MCF 10A (cell line): Measurements from ENCODE around the gene TMEM185B. TPM values are rescaled to one million over a fixed set of nuclear protein-coding genes. Genes with fewer than 3 reads are reported as not detected.

ENCODE experiments used
- BruUV-seq: library from RNA; stranded (reverse); fragments of 400-500 nt; replicated peaks from 2 replicates; lab custom pipeline; 2021; lab: Mats Ljungman, UMichigan
- CTCF ChIA-PET: fragments of 300-600 bp; sonication (Branson Sonifier 250); formaldehyde crosslinking; extraction: SDS; loops from one replicate; lab custom pipeline; 2021; ENCODE audit warnings: antibody characterized with exemption, inconsistent platforms; lab: Yijun Ruan, JAX
- POLR2A ChIA-PET: fragments of 300-600, 350-650 bp; sonication (Branson Sonifier 250); formaldehyde crosslinking; extraction: SDS; loops from one replicate; lab custom pipeline; 2020; ENCODE audit warnings: antibody characterized with exemption, inconsistent platforms; lab: Yijun Ruan, JAX
- DNase-seq: peaks from one replicate; pipeline ENCODE4 v3.0.0-alpha.2; 2018; ENCODE audit not compliant: unreplicated experiment
- H3K27ac Mint-ChIP-seq: one replicate; pipeline ENCODE4 v1.8.0; 2022; ENCODE audit warnings: mild to moderate bottlenecking, low read depth, mixed read lengths; ENCODE audit not compliant: unreplicated experiment
- H3K27me3 Mint-ChIP-seq: one replicate; pipeline ENCODE4 v1.8.0; 2022; ENCODE audit warnings: mixed read lengths; ENCODE audit not compliant: insufficient read depth, unreplicated experiment
- H3K36me3 Mint-ChIP-seq: one replicate; pipeline ENCODE4 v1.8.0; 2022; ENCODE audit warnings: mild to moderate bottlenecking, moderate library complexity, mixed read lengths; ENCODE audit not compliant: insufficient read depth, unreplicated experiment
- H3K4me1 Mint-ChIP-seq: one replicate; pipeline ENCODE4 v1.8.0; 2022; ENCODE audit warnings: mixed read lengths; ENCODE audit not compliant: insufficient read depth, unreplicated experiment
- H3K4me3 Mint-ChIP-seq: one replicate; pipeline ENCODE4 v1.8.0; 2022; ENCODE audit warnings: mild to moderate bottlenecking, moderate library complexity, mixed read lengths; ENCODE audit not compliant: unreplicated experiment
- H3K9me3 Mint-ChIP-seq: one replicate; pipeline ENCODE4 v1.8.0; 2022; ENCODE audit warnings: mixed read lengths; ENCODE audit not compliant: unreplicated experiment
- CTCF ChIP-seq: fragments of 200-600 bp; IDR thresholded peaks from one replicate; pipeline ENCODE4 v1.8.0; 2022; ENCODE audit warnings: antibody characterized with exemption, mild to moderate bottlenecking; ENCODE audit not compliant: unreplicated experiment
- intact Hi-C: fragments of 100-400 bp; cut with micrococcal nuclease; formaldehyde crosslinking; loops from 2 replicates; pipeline ENCODE4 v1.14.1; 2022
- total RNA-seq: library from RNA; stranded (reverse); gene quantifications from 2 replicates; pipeline ENCODE4 v1.2.3, GENCODE V29; 2022

The TMEM185B gene
- total RNA-seq, 1 experiment from 2014 or later: 40.9 TPM

- BruUV-seq: no TSS peak
- Mint-ChIP-seq H3K4me3 (peak overlapping the region; percentile 72), H3K9me3 (no peaks in the 10 kb centered on the region), H3K27ac (no peak overlapping the region), H3K4me1 (peaks cover 16% of the 10 kb centered on the region), H3K36me3 (peaks cover 14% of the 10 kb centered on the region), H3K27me3 (no peaks in the 10 kb centered on the region)
- DNase-seq: no peak
- ChIA-PET CTCF (interaction anchor here (0.7 to 1.1 kb wide), 3 partner anchors 81 to 534 kb away, joined by 3 to 4 read pairs (median 3); no protein-coding TSS in a partner anchor), POLR2A (interaction anchor here (0.6 kb wide), 1 partner anchor 49 kb away, joined by 4 read pairs; no protein-coding TSS in a partner anchor)
- TF ChIP-seq CTCF: no peak
- intact Hi-C loops: no loop called here
These were observed 1.7 kb upstream of the TMEM185B start for GRCh38 chr2:120224735-120225548.

DNA sequence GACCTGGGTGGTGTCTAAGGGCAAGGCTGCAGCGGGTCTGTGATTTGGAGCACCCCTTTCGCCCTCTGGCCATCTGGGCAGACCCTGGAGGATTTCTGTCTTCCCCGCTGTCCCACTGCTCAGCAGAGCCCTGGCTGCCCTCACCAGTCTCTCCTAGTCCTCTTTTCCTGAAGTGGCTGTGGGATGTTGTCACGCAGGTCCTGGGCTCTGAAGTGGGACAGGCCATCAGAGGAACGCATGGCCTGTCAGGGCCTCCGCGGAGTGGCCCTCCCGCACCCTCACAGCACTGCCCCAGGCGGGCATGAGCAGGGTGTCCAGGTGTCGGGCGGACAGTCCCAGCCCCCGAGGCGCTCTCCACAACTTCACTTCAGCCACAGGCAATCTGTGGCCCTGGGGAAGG is 1.1 kb upstream of the TMEM185B start:
- Mint-ChIP-seq H3K4me3 (peak overlapping the region; percentile 72), H3K9me3 (no peaks in the 10 kb centered on the region), H3K27me3 (no peaks in the 10 kb centered on the region), H3K4me1 (peaks cover 16% of the 10 kb centered on the region), H3K36me3 (peaks cover 15% of the 10 kb centered on the region), H3K27ac (no peak overlapping the region)
- no TSS peak for BruUV-seq
- ChIA-PET CTCF (interaction anchor here (1.1 to 1.9 kb wide), 2 partner anchors 81 to 456 kb away, joined by 3 to 5 read pairs; no protein-coding TSS in a partner anchor), POLR2A (interaction anchor here (0.5 kb wide), 1 partner anchor 12 kb away, joined by 3 read pairs; no protein-coding TSS in a partner anchor)
- DNase-seq: no peak
- no peak for TF ChIP-seq CTCF
- intact Hi-C loops: no loop called here

GRCh38 chr2:120222186-120223033 is 790 bp downstream of the TMEM185B start:
- Mint-ChIP-seq H3K9me3 (no peaks in the 10 kb centered on the region), H3K4me1 (peaks cover 16% of the 10 kb centered on the region), H3K27ac (peak overlapping the region; percentile 81), H3K36me3 (peaks cover 22% of the 10 kb centered on the region), H3K27me3 (no peaks in the 10 kb centered on the region), H3K4me3 (peak overlapping the region; percentile 72)
- POLR2A ChIA-PET: interaction anchor here (1.1 to 1.5 kb wide), 2 partner anchors 31 to 40 kb away, joined by 4 to 7 read pairs; partner anchors contain the start of gene RALB
- intact Hi-C loops: no loop called here
- no peak for TF ChIP-seq CTCF
- no peak for DNase-seq
- CTCF ChIA-PET: interaction anchor here (0.5 to 1.9 kb wide), 3 partner anchors 21 to 458 kb away, joined by 3 to 5 read pairs (median 4); no protein-coding TSS in a partner anchor
- no TSS peak for BruUV-seq
